GM10266 (cell line): ENCODE data around the gene SERPINB10.

Source experiments
- DNase-seq: peaks from one replicate; pipeline ENCODE4 v3.0.0; 2012; ENCODE audit errors: extremely low spot score
- TF ChIP-seq, protein P1 (sequence below): IDR thresholded peaks from 2 replicates; pipeline ENCODE4 v1.5.1; 2012; ENCODE audit warnings: mild to moderate bottlenecking, low read depth; ENCODE audit not compliant: control insufficient read depth, insufficient read depth; ENCODE audit errors: missing control alignments

SERPINB10 gene

DNA sequence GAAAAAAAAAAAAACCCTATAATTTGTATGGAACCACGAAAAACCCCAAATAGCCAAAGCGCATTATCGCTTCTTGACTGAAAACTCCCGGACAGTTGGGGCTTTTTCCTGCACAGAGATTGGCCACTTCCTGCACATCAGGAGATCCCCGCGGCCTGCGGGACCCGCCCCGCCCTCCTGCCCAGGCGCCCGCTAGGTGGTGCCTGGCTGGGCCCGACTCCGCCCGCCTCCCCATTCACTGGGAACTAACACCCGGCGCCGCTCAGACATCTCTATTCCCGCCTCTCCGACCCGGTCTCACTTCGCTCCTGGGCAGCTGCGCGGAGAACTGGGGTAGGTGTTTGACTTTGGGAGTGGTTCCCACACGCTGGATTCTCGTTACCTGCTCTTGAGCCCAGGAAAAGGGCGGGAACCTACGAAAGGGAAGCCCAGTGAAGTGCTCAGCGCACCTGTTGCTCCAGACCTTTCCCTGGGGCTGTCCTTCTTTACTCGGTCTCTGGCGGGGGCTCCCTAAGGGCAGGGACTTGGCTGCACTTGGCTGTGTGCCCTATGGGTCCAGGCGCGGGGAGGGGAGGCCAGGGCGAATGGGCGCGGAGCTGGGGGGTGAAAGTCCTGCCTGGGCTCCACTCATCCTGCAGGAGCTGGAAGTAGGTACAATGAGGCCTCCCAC, 41.4 kb downstream of the SERPINB10 start, which contains the start of gene HMSD:
TSS of gene HMSD (plus strand) at position 234 of the 670 bp plus-strand sequence. CDS start 4,155 bp downstream, outside the sequence.
- peak; percentile 78 for DNase-seq
- TF ChIP-seq, protein P1, sequence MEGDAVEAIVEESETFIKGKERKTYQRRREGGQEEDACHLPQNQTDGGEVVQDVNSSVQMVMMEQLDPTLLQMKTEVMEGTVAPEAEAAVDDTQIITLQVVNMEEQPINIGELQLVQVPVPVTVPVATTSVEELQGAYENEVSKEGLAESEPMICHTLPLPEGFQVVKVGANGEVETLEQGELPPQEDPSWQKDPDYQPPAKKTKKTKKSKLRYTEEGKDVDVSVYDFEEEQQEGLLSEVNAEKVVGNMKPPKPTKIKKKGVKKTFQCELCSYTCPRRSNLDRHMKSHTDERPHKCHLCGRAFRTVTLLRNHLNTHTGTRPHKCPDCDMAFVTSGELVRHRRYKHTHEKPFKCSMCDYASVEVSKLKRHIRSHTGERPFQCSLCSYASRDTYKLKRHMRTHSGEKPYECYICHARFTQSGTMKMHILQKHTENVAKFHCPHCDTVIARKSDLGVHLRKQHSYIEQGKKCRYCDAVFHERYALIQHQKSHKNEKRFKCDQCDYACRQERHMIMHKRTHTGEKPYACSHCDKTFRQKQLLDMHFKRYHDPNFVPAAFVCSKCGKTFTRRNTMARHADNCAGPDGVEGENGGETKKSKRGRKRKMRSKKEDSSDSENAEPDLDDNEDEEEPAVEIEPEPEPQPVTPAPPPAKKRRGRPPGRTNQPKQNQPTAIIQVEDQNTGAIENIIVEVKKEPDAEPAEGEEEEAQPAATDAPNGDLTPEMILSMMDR = peak; percentile 55

DNA sequence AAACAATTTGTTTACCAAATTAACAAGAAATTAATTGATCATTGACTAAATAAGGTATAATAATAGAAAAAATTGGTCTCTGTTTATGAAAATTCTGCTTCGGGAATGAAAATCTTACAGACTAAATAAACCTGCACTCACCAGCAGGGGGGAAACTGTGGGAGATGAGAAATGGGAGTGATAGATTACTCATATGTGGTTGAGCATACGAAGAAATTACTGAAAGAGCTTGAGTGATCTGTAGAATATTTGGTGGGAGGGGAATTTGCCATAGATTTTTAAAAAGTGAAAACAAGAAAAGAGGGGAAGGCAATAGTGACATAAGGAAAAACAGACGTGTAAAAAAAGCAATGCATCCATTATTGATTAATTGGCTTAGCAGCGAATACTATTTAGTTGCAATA, 43.5 kb downstream of the SERPINB10 start:
- peak; percentile 56 for DNase-seq
- TF ChIP-seq, protein P1 = peak; percentile 33

DNA sequence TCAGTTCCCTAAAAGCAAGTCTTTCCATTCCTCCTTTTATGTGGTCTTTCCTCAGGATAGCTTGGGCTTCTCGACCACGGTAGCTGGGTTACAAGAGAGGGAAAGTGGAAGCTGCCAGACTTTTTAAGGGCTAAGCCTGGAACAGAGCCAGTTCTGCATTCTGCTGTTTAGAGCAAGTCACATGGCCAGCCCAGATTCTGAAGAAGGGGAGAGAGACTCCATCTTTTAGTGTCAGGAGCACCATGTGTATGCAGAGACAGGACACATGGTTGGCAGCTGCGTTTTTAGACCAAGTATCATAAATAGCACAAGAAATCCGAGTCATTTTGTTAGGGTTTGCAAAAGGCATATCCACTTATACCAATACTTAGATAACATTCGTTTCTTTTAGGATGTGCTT, 46.1 kb downstream of the SERPINB10 start:
- TF ChIP-seq, protein P1 = no peak
- no peak for DNase-seq

DNA sequence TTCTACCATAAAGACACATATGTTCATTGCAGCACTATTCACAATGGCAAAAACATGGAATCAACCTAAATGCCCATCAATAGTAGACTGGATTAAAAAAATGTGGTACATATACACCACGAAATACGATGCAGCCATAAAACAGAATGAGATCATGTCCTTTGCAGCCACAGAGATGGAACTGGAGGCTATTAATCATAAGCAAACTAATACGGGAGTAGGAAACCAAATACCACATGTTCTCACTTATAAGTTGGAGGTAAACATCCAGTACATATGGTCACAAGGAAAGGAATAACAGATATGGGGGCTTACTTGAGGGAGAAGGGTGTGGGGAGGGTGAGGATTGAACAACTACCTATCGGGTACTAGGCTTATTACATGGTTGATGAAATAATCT, 49.0 kb downstream of the SERPINB10 start:
- TF ChIP-seq, protein P1 = no peak
- no peak for DNase-seq

DNA sequence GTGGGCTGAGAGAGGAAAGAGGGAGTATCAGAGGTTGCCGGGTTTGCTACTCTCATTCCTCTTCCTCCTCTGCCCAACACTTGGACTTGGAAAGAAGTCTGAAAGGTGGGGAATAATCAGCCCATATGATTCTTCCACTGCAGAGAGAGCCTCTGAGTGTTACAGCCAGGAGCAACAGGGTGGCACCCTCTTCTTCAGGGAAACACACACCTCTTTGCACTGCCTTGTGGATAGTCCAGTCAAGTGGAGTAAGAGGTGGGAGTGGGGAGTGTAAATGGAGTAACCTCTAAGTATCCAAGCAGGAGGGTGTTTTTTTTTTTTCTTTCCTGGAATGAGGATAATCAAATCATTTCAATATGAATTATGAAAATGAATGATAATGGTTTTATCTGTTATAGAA, 53.1 kb downstream of the SERPINB10 start:
- TF ChIP-seq, protein P1 = no peak
- no peak for DNase-seq

DNA sequence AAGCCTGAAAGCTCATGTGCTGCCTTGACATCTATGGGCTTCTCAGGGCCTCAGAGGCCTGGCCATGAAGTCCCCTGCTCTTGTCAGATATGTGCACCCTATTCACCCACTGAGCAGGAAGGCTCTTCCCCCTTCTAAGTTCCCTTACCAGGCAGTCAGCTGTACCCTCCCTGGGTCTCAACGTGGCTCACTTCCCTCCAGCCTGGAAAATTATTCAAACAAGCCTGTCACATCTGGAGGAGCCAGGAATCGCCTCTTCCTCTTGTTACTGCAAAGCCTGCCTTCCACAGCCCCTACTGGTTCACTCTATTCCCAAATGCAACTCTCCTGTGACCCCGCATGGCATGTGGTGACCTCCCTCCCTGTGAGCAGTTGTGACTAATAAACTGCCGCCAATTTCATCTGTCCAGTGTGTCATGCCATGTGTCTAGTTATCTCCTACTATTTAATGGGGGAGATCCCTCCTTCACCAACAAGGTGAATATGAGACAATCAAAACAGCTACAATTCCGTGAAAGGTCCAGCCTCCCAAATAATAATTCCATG, 53.8 kb downstream of the SERPINB10 start:
- no peak for DNase-seq
- TF ChIP-seq, protein P1 = no peak

DNA sequence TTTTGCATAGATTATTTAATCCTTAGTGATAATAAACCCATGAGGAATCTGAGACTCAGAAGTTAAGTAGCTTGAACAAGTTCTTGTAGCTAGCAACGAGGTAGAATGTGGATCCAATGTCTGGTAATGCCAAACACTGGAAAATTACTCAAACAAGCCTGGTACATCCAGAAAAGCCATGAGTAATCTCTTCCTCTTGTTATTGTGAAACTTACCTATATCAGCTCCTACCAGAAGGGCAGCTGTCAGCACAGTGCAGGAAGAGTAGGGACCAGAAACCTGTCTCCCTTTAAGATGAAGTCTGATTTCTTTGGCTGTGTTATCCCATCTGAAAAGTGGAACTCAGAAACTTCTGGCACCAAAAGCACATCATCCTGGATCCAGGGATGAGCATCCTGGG, 54.4 kb downstream of the SERPINB10 start:
- TF ChIP-seq, protein P1 = no peak
- DNase-seq = no peak
